HepG2 (cell line): Measurements from ENCODE around the gene KIAA1217. TPM values are rescaled to one million over a fixed set of nuclear protein-coding genes. Genes with fewer than 3 reads are reported as not detected.

ENCODE experiments used
- ATAC-seq: fragments of 200-7000 bp; cut with Tn5 transposase; 3 replicates; pipeline ENCODE4 v1.9.1; 2020; ENCODE audit warnings: mild to moderate bottlenecking, moderate library complexity
- BruUV-seq: library from RNA; stranded (reverse); fragments of 400-500 nt; replicated peaks from 2 replicates; lab custom pipeline; 2021; lab: Mats Ljungman, UMichigan
- CTCF ChIA-PET: fragments of 300-600 bp; formaldehyde crosslinking; extraction: SDS; loops from one replicate; lab custom pipeline; 2021; ENCODE audit warnings: low total read pairs, inconsistent platforms, low intra/inter-chr PET ratio; lab: Yijun Ruan, JAX
- POLR2A ChIA-PET: fragments of 350-600 bp; sonication (Branson Sonifier 250); formaldehyde crosslinking; loops from one replicate; lab custom pipeline; 2020; ENCODE audit warnings: antibody characterized with exemption, inconsistent platforms; lab: Yijun Ruan, JAX
- DNase-seq: peaks from one replicate; pipeline ENCODE4 v3.0.0-alpha.2; 2015; ENCODE audit warnings: low spot score
- FAIRE-seq: peaks from 3 replicates; lab custom pipeline; 2011; peaks lifted over from hg19 to GRCh38; lab: Jason Lieb, UNC
- H2AFZ ChIP-seq: one replicate; pipeline ENCODE4 v1.6.1; 2011; ENCODE audit warnings: low read length, inconsistent platforms
- H3K27ac ChIP-seq: fragments of 300-600 bp; 3 replicates; pipeline ENCODE4 v1.8.0; 2011; ENCODE audit warnings: mixed run types, mild to moderate bottlenecking, mixed read lengths, low read length, inconsistent platforms; ENCODE audit not compliant: insufficient read depth; ENCODE audit errors: extremely low read length
- H3K27me3 ChIP-seq, 2 experiments: fragments of 200-600 bp in 1 of 2; 2 replicates in 1 of 2; 3 replicates in 1 of 2; pipeline versions ENCODE4 v1.6.0 to v1.8.0; 2011; ENCODE audit warnings: low read length in 2 of 2, mild to moderate bottlenecking in 2 of 2, moderate library complexity in 2 of 2, inconsistent platforms in 1 of 2; ENCODE audit not compliant: insufficient read depth in 2 of 2, control insufficient read depth in 1 of 2
- H3K36me3 ChIP-seq, 2 experiments: fragments of 200-600 bp in 1 of 2; replicated peaks in 1 of 2; 2 replicates in 1 of 2; 3 replicates in 1 of 2; pipeline versions ENCODE4 v1.5.1 to v1.8.0; 2011; ENCODE audit warnings: low read length in 2 of 2, inconsistent platforms in 1 of 2; ENCODE audit not compliant: insufficient read depth in 2 of 2, control insufficient read depth in 1 of 2
- H3K4me1 ChIP-seq: 2 replicates; pipeline ENCODE4 v1.5.1; 2012; ENCODE audit warnings: low read length, inconsistent platforms; ENCODE audit not compliant: insufficient read depth
- H3K4me2 ChIP-seq: 2 replicates; pipeline ENCODE4 v1.6.0; 2011; ENCODE audit warnings: low read depth, low read length, inconsistent platforms
- H3K4me3 ChIP-seq, 3 experiments: fragments of 200-600 bp in 1 of 3; sonication (generic), shearing (Covaris generic) in 1 of 3; replicated peaks in 1 of 3; 2 replicates each; pipeline ENCODE4 v1.5.1; 2011 to 2016; ENCODE audit warnings: low read length in 3 of 3, inconsistent platforms in 2 of 3, low read depth in 2 of 3, mild to moderate bottlenecking in 2 of 3, control low read depth in 1 of 3, mixed read lengths in 1 of 3; ENCODE audit not compliant: insufficient read depth in 1 of 3
- H3K79me2 ChIP-seq: one replicate; pipeline ENCODE4 v1.6.1; 2011; ENCODE audit warnings: low read length, inconsistent platforms; ENCODE audit not compliant: insufficient read depth
- H3K9ac ChIP-seq: 2 replicates; pipeline ENCODE4 v1.6.0; 2011; ENCODE audit warnings: mild to moderate bottlenecking, low read depth, low read length, inconsistent platforms; ENCODE audit not compliant: insufficient read depth
- H3K9me3 ChIP-seq: 2 replicates; pipeline ENCODE4 v1.5.1; 2012; ENCODE audit warnings: mild to moderate bottlenecking, low read length
- H4K20me1 ChIP-seq: 2 replicates; pipeline ENCODE4 v1.6.0; 2011; ENCODE audit warnings: inconsistent platforms, mild to moderate bottlenecking, low read length, moderate library complexity; ENCODE audit not compliant: insufficient read depth
- HHEX ChIP-seq: IDR thresholded peaks from 2 replicates; pipeline ENCODE4 v1.6.1; 2016; ENCODE audit warnings: control low read depth
- IRX3 ChIP-seq: sonication (generic); formaldehyde crosslinking; IDR thresholded peaks from 2 replicates; pipeline ENCODE4 v1.8.1; 2023; ENCODE audit warnings: mild to moderate bottlenecking, low read depth, missing genetic modification reagents, borderline replicate concordance
- PLRG1 ChIP-seq: fragments of 450-650 bp; conservative IDR thresholded peaks from 2 replicates; pipeline ENCODE4 v1.6.1; 2016
- ZBTB21 ChIP-seq: sonication (generic); formaldehyde crosslinking; IDR thresholded peaks from 2 replicates; pipeline ENCODE4 v1.4.0; 2020; ENCODE audit warnings: missing genetic modification reagents
- ZNF253 ChIP-seq: sonication (generic); formaldehyde crosslinking; IDR thresholded peaks from 2 replicates; pipeline ENCODE4 v1.8.0; 2022; ENCODE audit warnings: mild to moderate bottlenecking, missing genetic modification reagents, borderline replicate concordance
- ZNF407 ChIP-seq: sonication (generic); formaldehyde crosslinking; IDR thresholded peaks from one replicate; pipeline ENCODE4 v1.5.1; 2020; ENCODE audit warnings: mild to moderate bottlenecking, missing genetic modification reagents; ENCODE audit errors: not compliant biosample characterization
- ZNF484 ChIP-seq: sonication (generic); formaldehyde crosslinking; IDR thresholded peaks from 2 replicates; pipeline ENCODE4 v1.5.1; 2020; ENCODE audit warnings: mild to moderate bottlenecking, low read depth, missing genetic modification reagents, borderline replicate concordance
- ZNF678 ChIP-seq: sonication (generic); formaldehyde crosslinking; IDR thresholded peaks from 2 replicates; pipeline ENCODE4 v1.4.0; 2020; ENCODE audit warnings: mild to moderate bottlenecking, missing genetic modification reagents
- ZNF746 ChIP-seq: sonication (generic); formaldehyde crosslinking; IDR thresholded peaks from 2 replicates; pipeline ENCODE4 v1.8.0; 2022; ENCODE audit warnings: mild to moderate bottlenecking, missing genetic modification reagents
- ZSCAN22 ChIP-seq: sonication (generic); formaldehyde crosslinking; IDR thresholded peaks from 2 replicates; pipeline ENCODE4 v1.4.0; 2020; ENCODE audit warnings: mild to moderate bottlenecking, missing genetic modification reagents
- WGBS: methylation state at CpG from one replicate; pipeline ENCODE4 v1.1.6; 2017; ENCODE audit warnings: low lambda C conversion rate; 5-methylcytosine and 5-hydroxymethylcytosine counted together
- in situ Hi-C: cut with HindIII; loops from 2 replicates; pipeline ENCODE4 v1.10.0; 2017; ENCODE audit warnings: low pct_unique_long_range_greater_than_20kb; ENCODE audit not compliant: extremely low pct_ligation_motif_present
- intact Hi-C: fragments of 100-400 bp; cut with micrococcal nuclease; formaldehyde crosslinking; loops from one replicate; pipeline ENCODE4 v1.10.0; 2022; ENCODE audit not compliant: unreplicated experiment
- polyA plus RNA-seq, 8 experiments: library from polyadenylated mRNA; depleted of rRNA in 3 of 8; stranded (reverse) in 7 of 8; unstranded in 1 of 8; fragments of >200 nt; fragmentation: Illumina TruSeq in 4 of 8; extraction: Trizol in 4 of 8; gene quantifications; 2 replicates each; pipeline versions ENCODE4 v1.2.1 to v1.2.3, GENCODE V29; 2011 to 2016; ENCODE audit warnings: low read depth in 4 of 8, missing spikeins in 1 of 8, mixed read lengths in 1 of 8; ENCODE audit not compliant: insufficient read depth in 1 of 8
- total RNA-seq, 5 experiments: library from RNA; depleted of rRNA; stranded (reverse); fragments of >200 nt; fragmentation: Illumina TruSeq; extraction: Trizol; gene quantifications; 2 replicates each; pipeline ENCODE4 v1.2.3, GENCODE V29; 2016; ENCODE audit warnings: low read depth in 1 of 5
- TF ChIP-seq, protein P1 (sequence below): IDR thresholded peaks from 2 replicates; pipeline ENCODE4 v1.6.1; 2016; ENCODE audit warnings: missing compliant biosample characterization, missing genetic modification reagents, borderline replicate concordance

KIAA1217 gene
- total and polyA plus RNA-seq, 2 of the 13 experiments (the other 11 are each of a cell fraction or from before 2014, with no cell fraction given) = 4.6 to 10.9 TPM

DNA sequence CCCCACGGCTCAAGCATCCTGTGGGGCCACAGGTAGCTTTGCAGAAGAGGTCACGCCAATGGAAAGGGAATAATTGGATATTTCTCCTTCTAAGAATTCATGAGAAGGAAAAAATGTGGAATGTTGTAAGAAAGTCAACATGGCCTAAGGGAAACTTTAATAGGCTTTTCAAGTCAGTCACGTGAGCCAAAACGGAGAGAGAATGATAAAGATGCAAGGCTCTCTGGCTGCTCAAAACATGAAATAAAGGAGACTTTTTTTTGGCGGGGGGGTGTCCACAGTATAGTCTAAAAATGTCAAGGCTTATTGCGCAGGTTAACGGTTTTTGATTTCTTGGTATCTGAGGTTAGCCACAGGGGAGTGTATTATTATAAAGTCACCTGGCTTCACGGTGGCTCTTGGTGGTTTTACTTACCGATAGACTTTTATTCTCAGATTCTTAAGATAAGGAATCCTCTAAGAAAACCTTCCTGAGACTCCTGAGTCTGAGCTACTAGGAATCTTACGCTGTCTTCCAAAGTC lies 366.6 kb downstream of the KIAA1217 start:
- DNase-seq (no peak), FAIRE-seq (no peak), ATAC-seq (no peak)
- Histone ChIP-seq H3K27ac (no peak overlapping the region), H4K20me1 (no peaks in the 10 kb centered on the region), H3K4me2 (no peak overlapping the region), H2AFZ (no peak overlapping the region), H3K9ac (no peak overlapping the region), H3K9me3 (no peaks in the 10 kb centered on the region), H3K27me3 (peaks cover 3 to 5% of the 10 kb centered on the region in 2 experiments; a peak in 2 of 5 replicates), H3K79me2 (no peaks in the 10 kb centered on the region), H3K4me3 (no peak overlapping the region), H3K36me3 (no peaks in the 10 kb centered on the region), H3K4me1 (no peaks in the 10 kb centered on the region)
- BruUV-seq = no TSS peak
- WGBS = 62% methylated on average over 10 of the region's 10 CpGs
- no peak for TF ChIP-seq HHEX
- TF ChIP-seq ZNF678 (CRISPR knock-in tag) = no peak
- TF ChIP-seq ZNF407 = no peak
- TF ChIP-seq PLRG1 = no peak
- no peak for TF ChIP-seq ZNF484 (CRISPR knock-in tag)
- no peak for TF ChIP-seq IRX3 (CRISPR knock-in tag)
- TF ChIP-seq, protein P1, sequence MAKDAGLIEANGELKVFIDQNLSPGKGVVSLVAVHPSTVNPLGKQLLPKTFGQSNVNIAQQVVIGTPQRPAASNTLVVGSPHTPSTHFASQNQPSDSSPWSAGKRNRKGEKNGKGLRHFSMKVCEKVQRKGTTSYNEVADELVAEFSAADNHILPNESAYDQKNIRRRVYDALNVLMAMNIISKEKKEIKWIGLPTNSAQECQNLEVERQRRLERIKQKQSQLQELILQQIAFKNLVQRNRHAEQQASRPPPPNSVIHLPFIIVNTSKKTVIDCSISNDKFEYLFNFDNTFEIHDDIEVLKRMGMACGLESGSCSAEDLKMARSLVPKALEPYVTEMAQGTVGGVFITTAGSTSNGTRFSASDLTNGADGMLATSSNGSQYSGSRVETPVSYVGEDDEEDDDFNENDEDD = no peak
- TF ChIP-seq ZSCAN22 (CRISPR knock-in tag) = no peak
- TF ChIP-seq ZNF253 (CRISPR knock-in tag) = no peak
- no peak for TF ChIP-seq ZBTB21 (CRISPR knock-in tag)
- TF ChIP-seq ZNF746 = no peak
- in situ Hi-C loops = no loop called here
- intact Hi-C loops = no loop called here
- CTCF ChIA-PET = no interaction called here
- POLR2A ChIA-PET = no interaction called here
